HCT116 (cell line): ENCODE results near the gene EOLA2. TPM values are rescaled to one million over a fixed set of nuclear protein-coding genes. Genes with fewer than 3 reads are reported as not detected.

Experiments used
- ATAC-seq: fragments of 200-7000 bp; cut with Tn5 transposase; 2 replicates; pipeline ENCODE4 v1.9.1; 2020; ENCODE audit warnings: mild to moderate bottlenecking, moderate library complexity
- BruUV-seq: library from RNA; stranded (reverse); fragments of 400-500 nt; replicated peaks from 2 replicates; lab custom pipeline; 2021; lab: Mats Ljungman, UMichigan
- CTCF ChIA-PET: fragments of 300-600 bp; sonication (Branson Sonifier 250); formaldehyde crosslinking; loops from one replicate; lab custom pipeline; 2021; ENCODE audit warnings: antibody characterized with exemption; lab: Charles Lee
- POLR2A ChIA-PET: fragments of 300-600, 350-600 bp; sonication (Branson Sonifier 250); formaldehyde crosslinking; loops from one replicate; lab custom pipeline; 2021; ENCODE audit warnings: antibody characterized with exemption; lab: Charles Lee
- RAD21 ChIA-PET, 2 experiments: fragments of 300-600 bp; sonication (Branson Sonifier 250); formaldehyde crosslinking; loops; one replicate each; lab custom pipeline; 2023; ENCODE audit warnings: low total read pairs in 2 of 2; ENCODE audit not compliant: uncharacterized antibody in 2 of 2, unreplicated experiment in 2 of 2, low non-redundant PET in 1 of 2; lab: Charles Lee
- DNase-seq: peaks from one replicate; pipeline ENCODE4 v3.0.0-alpha.2; 2010; ENCODE audit warnings: low read depth, low spot score
- H2AFZ ChIP-seq: fragments of 200-600 bp; shearing (Covaris generic), sonication (generic); 2 replicates; pipeline ENCODE4 v1.6.1; 2017; ENCODE audit warnings: low read depth, mixed run types, mixed read lengths, antibody characterized with exemption, low read length; ENCODE audit not compliant: poor library complexity, severe bottlenecking
- H3K27ac ChIP-seq: 2 replicates; pipeline ENCODE4 v1.5.1; 2012; ENCODE audit warnings: low read depth, low read length
- H3K27me3 ChIP-seq: fragments of 200-600 bp; sonication (generic); 2 replicates; pipeline ENCODE4 v1.6.1; 2016; ENCODE audit warnings: mixed run types, low read length, mixed read lengths; ENCODE audit not compliant: insufficient read depth
- H3K36me3 ChIP-seq, 2 experiments: fragments of 200-500 bp in 1 of 2; fragments of 200-600 bp in 1 of 2; sonication (Bioruptor generic) in 1 of 2; sonication (generic) in 1 of 2; 2 replicates each; pipeline versions ENCODE4 v1.5.1 to v1.6.1; 2014 to 2016; ENCODE audit warnings: low read length in 2 of 2, inconsistent platforms in 1 of 2, mixed read lengths in 1 of 2, mixed run types in 1 of 2; ENCODE audit not compliant: insufficient read depth in 2 of 2, control insufficient read depth in 1 of 2
- H3K4me1 ChIP-seq, 2 experiments: fragments of 200-600 bp in 1 of 2; sonication (generic) in 1 of 2; 2 replicates each; pipeline versions ENCODE4 v1.5.1 to v1.6.1; 2012 to 2017; ENCODE audit warnings: low read length in 2 of 2, inconsistent platforms in 1 of 2, mild to moderate bottlenecking in 1 of 2, mixed read lengths in 1 of 2, mixed run types in 1 of 2, moderate library complexity in 1 of 2; ENCODE audit not compliant: insufficient read depth in 2 of 2, control insufficient read depth in 1 of 2
- H3K4me2 ChIP-seq: fragments of 200-600 bp; sonication (generic); 2 replicates; pipeline ENCODE4 v1.6.1; 2017; ENCODE audit warnings: mixed run types, low read length, mixed read lengths
- H3K4me3 ChIP-seq, 2 experiments: fragments of 200-600 bp in 1 of 2; sonication (generic) in 1 of 2; replicated peaks in 1 of 2; 2 replicates each; pipeline ENCODE4 v1.5.1; 2011 to 2016; ENCODE audit warnings: low read length in 2 of 2, control low read depth in 1 of 2, low read depth in 1 of 2, mild to moderate bottlenecking in 1 of 2, mixed read lengths in 1 of 2, mixed run types in 1 of 2
- H3K79me2 ChIP-seq: fragments of 200-600 bp; sonication (generic); 2 replicates; pipeline ENCODE4 v1.6.1; 2017; ENCODE audit warnings: mild to moderate bottlenecking, mixed run types, low read length, moderate library complexity, mixed read lengths; ENCODE audit not compliant: insufficient read depth
- H3K9ac ChIP-seq: fragments of 200-600 bp; sonication (generic); 2 replicates; pipeline ENCODE4 v1.6.1; 2016; ENCODE audit warnings: low read length, mixed read lengths
- H3K9me2 ChIP-seq: fragments of 200-600 bp; sonication (generic), shearing (Covaris generic); 2 replicates; pipeline ENCODE4 v1.6.1; 2017; ENCODE audit warnings: mixed run types, mild to moderate bottlenecking, moderate library complexity; ENCODE audit not compliant: insufficient read depth
- H3K9me3 ChIP-seq, 2 experiments: fragments of 200-500 bp in 1 of 2; fragments of 200-600 bp in 1 of 2; sonication (Bioruptor generic) in 1 of 2; sonication (generic) in 1 of 2; 2 replicates each; pipeline ENCODE4 v1.6.1; 2014 to 2017; ENCODE audit warnings: low read length in 2 of 2, mixed read lengths in 2 of 2, inconsistent platforms in 1 of 2, low read depth in 1 of 2, mild to moderate bottlenecking in 1 of 2, mixed run types in 1 of 2, moderate library complexity in 1 of 2; ENCODE audit not compliant: control insufficient read depth in 1 of 2, insufficient read depth in 1 of 2
- H4K20me1 ChIP-seq: fragments of 200-600 bp; sonication (generic), shearing (Covaris generic); 2 replicates; pipeline ENCODE4 v1.6.1; 2017; ENCODE audit warnings: mixed run types, mild to moderate bottlenecking, moderate library complexity; ENCODE audit not compliant: insufficient read depth
- CEBPB ChIP-seq: IDR thresholded peaks from 2 replicates; pipeline ENCODE4 v1.6.1; 2012; ENCODE audit warnings: low read depth
- ELF1 ChIP-seq: IDR thresholded peaks from 2 replicates; pipeline ENCODE4 v1.6.1; 2012; ENCODE audit warnings: low read depth, borderline replicate concordance
- EZH2 ChIP-seq: fragments of 200-600 bp; sonication (generic); IDR thresholded peaks from 2 replicates; pipeline ENCODE4 v1.6.1; 2017; ENCODE audit warnings: antibody characterized with exemption, mixed run types
- EZH2phosphoT487 ChIP-seq: fragments of 200-600 bp; IDR thresholded peaks from 2 replicates; pipeline ENCODE4 v1.6.1; 2018; ENCODE audit warnings: antibody characterized with exemption, borderline replicate concordance
- FOSL1 ChIP-seq: IDR thresholded peaks from 2 replicates; pipeline ENCODE4 v1.6.1; 2012; ENCODE audit warnings: low read depth
- JUND ChIP-seq: IDR thresholded peaks from 2 replicates; pipeline ENCODE4 v1.6.1; 2012
- MAX ChIP-seq: IDR thresholded peaks from 2 replicates; pipeline ENCODE4 v1.6.1; 2012
- POLR2A ChIP-seq: IDR thresholded peaks from 2 replicates; pipeline ENCODE4 v1.7.0; 2011; ENCODE audit warnings: borderline replicate concordance; ENCODE audit not compliant: insufficient read depth, insufficient read length; ENCODE audit errors: extremely low read depth
- RAD21 ChIP-seq: IDR thresholded peaks from 2 replicates; pipeline ENCODE4 v1.6.1; 2012; ENCODE audit warnings: low read depth, mild to moderate bottlenecking
- REST ChIP-seq: IDR thresholded peaks from 2 replicates; pipeline ENCODE4 v1.6.1; 2012; ENCODE audit warnings: low read depth
- SP1 ChIP-seq: IDR thresholded peaks from 2 replicates; pipeline ENCODE4 v1.6.1; 2012; ENCODE audit warnings: low read depth
- SRF ChIP-seq: IDR thresholded peaks from 2 replicates; pipeline ENCODE4 v1.6.1; 2012; ENCODE audit warnings: low read depth
- ZBTB33 ChIP-seq: IDR thresholded peaks from 2 replicates; pipeline ENCODE4 v1.6.1; 2011; ENCODE audit warnings: mild to moderate bottlenecking, low read length, moderate library complexity; ENCODE audit not compliant: insufficient replicate concordance; ENCODE audit errors: extremely low read depth
- ZFX ChIP-seq: fragments of 450-650 bp; IDR thresholded peaks from 2 replicates; pipeline ENCODE4 v1.6.1; 2017
- ZNF274 ChIP-seq: fragments of 200-500 bp; sonication (Bioruptor generic); IDR thresholded peaks from 2 replicates; pipeline ENCODE4 v1.6.1; 2014; ENCODE audit warnings: mild to moderate bottlenecking, low read depth, low read length, inconsistent platforms
- intact Hi-C: fragments of 100-400 bp; cut with micrococcal nuclease; formaldehyde crosslinking; loops from 2 replicates; pipeline ENCODE4 v1.10.0; 2022
- total RNA-seq: library from RNA; stranded (reverse); gene quantifications from one replicate; pipeline ENCODE4 v1.2.1, GENCODE V29; 2021; ENCODE audit not compliant: unreplicated experiment

Gene EOLA2
- total RNA-seq, 1 experiment from 2014 or later, result 26.4 TPM

GRCh38 chrX:149908308-149908707 lies 30.0 kb downstream of the EOLA2 start:
- no TSS peak for BruUV-seq
- DNase-seq (no peak), ATAC-seq (no peak)
- no peak overlapping the region for H3K4me2 ChIP-seq
- RAD21 ChIA-PET, result no interaction called here
- H2AFZ ChIP-seq, result no peak overlapping the region
- H3K27me3 ChIP-seq, result no peaks in the 10 kb centered on the region
- H3K9ac ChIP-seq, result no peak overlapping the region
- TF ChIP-seq SP1 (no peak), CEBPB (no peak), FOSL1 (no peak), EZH2 (no peak), POLR2A (no peak), ZNF274 (no peak), ZBTB33 (no peak), ELF1 (no peak), ZFX (no peak), SRF (no peak), RAD21 (no peak), EZH2phosphoT487 (no peak), MAX (no peak), JUND (no peak), REST (no peak)
- no peaks in the 10 kb centered on the region for H3K9me3 ChIP-seq
- no peak overlapping the region for H3K27ac ChIP-seq
- no peaks in the 10 kb centered on the region for H3K9me2 ChIP-seq
- no peaks in the 10 kb centered on the region for H4K20me1 ChIP-seq
- H3K4me3 ChIP-seq, result no peak overlapping the region
- no peaks in the 10 kb centered on the region for H3K79me2 ChIP-seq
- CTCF ChIA-PET, result no interaction called here
- intact Hi-C loops, result no loop called here
- POLR2A ChIA-PET, result no interaction called here
- no peaks in the 10 kb centered on the region for H3K4me1 ChIP-seq
- H3K36me3 ChIP-seq, result no peaks in the 10 kb centered on the region
